HK-2 (cell line): ENCODE results near the gene CSF2.

Source experiments
- DNase-seq: peaks from one replicate; pipeline ENCODE4 v3.0.0-alpha.2; 2018; ENCODE audit not compliant: unreplicated experiment

The CSF2 gene

DNA sequence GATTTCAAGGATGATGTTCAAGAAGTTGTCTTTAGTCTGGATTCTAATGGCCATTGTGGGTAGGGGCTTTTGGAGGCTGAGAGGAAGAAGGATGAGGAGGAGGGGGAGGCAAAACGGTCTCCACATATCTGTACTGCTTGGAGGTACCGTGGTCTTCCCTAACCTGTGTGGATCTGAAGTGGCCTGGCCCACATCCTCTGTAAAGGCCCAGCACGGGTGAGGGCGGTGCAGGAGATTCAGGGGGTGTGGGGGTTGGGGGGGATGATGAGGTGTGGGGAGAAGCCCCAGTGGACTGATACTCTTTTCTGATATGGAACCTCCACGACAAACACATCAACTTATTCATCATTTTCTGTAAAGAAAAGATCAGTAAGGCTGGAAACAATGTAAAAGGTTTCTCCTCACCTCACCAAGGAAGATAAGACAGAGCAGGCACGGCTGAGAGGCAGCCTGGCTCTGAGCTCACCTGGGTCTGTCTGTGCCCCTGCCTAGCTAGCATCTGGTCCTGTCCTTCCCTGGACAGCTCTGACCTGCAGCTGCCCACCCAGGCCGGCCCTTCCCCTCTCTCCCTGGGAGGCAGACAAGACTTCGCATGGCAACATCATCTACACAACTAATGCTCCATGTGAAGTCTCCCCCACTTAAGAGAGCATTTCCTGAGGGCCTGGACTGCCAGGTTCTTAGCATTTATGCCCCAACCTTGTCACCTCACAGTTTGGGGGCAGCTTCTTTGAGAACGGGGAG is 18.7 kb upstream of the CSF2 start:
- DNase-seq = no peak

- no peak for DNase-seq
Measured at GRCh38 chr5:132055441-132055807, 18.2 kb upstream of the CSF2 start.

DNA sequence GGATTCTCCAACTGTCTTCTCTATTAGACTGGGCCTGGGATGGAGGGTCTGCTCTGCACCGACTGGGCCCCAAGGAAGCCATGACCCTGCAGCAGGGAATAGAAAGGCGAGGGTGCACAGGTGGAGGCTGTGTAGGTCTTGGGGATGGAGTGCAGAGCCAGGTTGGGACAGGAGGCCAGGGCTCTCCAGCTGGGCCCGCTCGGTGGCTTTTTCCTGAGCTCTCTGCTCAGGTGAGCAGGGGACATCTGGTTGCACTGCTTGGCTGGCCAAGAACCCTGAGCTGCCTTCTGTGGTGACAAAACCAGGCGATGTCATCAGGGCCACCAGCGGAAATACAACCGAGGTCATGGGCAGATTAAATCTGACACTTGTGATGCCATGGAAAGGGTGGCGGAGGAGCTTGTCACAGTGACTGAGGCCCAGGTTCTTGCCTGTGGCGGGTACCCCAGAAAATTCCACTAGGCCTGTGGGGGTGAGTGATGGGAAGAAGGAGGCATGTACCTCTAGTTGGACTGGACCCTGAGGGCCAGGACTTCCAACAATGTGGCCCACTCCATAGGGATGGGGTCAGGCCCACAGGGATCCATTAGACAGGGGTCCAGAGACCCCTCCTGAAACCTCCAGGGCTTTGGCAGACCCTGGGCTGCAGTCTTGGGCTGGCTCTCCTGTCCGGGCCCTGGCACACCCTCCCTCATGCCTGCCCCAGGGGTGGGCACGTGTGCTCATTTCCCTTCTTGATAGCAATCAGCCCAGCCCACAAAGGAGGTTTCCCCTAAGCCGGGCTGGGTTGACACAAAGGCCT is 17.6 kb upstream of the CSF2 start:
- DNase-seq = no peak

DNA sequence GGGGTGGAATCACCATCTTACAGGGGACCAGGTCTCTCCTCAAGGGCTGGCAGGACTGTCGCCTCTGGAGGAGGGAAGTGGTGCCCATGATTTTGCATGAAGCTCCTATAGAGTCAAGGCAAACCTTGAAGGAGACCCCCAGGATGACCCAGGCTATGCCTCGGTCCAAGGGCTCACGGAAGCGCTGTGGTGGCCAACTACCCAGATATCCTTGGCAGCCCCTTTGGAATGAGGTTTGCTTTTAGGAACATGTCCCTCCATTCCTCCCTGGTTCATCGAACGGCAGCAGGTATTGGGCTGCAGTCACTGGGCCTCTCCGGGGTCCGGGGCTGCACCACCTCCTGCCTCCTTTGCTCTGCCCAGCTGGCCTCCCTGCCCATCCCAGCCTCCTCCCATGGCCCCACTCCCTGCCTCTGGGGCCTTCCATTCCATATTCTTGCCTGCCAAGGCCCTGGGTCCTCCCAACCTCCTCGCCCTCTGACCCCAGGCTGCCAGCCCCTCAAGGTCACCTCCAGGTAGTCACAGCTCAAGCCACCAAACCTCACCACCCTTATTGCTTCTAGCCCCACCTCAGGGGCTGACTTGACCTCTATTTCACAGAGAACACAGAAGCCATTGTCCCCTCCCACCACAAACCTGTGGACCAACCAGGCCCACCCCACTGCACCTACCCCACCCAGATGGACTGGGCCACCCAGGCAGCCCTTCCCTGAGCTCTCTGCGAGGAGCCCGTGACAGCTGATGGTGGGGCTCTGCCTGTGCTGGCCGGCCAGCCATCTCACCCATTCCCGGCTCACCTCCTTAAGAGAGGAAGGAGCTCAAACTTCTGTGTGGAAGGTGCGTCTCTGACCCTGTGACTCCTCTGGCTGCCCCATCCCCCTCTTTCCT is 16.7 kb upstream of the CSF2 start:
- no peak for DNase-seq

GRCh38 chr5:132057498-132058255 is 15.9 kb upstream of the CSF2 start:
- DNase-seq = no peak

DNA sequence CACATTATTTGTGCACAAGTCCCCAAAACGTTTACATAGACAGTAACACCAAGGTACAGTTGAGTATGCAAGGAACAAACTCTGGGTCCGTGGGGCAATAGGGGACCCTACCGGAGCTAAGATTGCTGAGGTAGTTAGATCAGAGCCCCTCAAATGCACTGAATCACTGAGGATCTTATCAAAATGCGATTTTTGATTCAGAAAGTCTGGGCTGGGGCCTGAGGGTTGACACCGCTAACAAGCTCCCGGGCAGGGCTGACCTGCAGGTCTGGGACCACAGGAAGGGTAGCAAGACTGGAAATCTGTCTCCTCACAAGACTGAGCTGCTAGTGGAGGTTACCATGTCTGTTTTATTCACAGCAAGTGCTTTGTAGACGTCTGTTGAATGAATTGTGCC is 14.9 kb upstream of the CSF2 start:
- DNase-seq = no peak

DNA sequence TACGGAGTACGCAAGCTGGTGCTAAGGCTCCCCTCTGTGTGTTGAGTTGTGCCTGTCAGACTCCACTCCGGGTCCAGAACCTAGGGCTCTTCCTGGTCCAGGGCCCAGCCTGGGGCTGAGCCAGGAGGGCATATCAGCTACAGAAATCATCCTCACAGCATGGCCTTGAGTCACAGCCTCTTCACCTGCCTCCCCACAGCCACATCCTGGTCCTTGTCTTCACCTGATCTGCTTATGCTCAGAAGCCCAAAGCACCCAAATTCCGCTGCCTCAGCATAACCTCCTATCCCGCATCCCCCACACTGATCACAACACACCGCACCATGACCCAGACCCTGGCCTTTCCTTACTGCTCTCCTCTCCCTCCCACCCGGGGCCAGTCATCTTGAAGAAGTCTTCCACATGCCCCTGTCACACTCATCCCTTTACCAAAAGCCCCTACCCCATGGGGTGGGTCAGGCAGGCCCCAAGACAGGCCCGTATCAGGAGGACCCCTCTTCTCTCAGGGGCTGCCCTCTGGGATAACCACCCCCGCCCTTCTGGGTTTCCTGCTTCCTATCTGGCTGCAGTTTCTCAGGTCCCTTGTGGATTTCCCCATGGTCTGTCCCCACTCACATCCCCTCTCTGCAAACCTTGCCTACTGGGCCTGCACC is 14.4 kb upstream of the CSF2 start:
- DNase-seq = no peak

DNA sequence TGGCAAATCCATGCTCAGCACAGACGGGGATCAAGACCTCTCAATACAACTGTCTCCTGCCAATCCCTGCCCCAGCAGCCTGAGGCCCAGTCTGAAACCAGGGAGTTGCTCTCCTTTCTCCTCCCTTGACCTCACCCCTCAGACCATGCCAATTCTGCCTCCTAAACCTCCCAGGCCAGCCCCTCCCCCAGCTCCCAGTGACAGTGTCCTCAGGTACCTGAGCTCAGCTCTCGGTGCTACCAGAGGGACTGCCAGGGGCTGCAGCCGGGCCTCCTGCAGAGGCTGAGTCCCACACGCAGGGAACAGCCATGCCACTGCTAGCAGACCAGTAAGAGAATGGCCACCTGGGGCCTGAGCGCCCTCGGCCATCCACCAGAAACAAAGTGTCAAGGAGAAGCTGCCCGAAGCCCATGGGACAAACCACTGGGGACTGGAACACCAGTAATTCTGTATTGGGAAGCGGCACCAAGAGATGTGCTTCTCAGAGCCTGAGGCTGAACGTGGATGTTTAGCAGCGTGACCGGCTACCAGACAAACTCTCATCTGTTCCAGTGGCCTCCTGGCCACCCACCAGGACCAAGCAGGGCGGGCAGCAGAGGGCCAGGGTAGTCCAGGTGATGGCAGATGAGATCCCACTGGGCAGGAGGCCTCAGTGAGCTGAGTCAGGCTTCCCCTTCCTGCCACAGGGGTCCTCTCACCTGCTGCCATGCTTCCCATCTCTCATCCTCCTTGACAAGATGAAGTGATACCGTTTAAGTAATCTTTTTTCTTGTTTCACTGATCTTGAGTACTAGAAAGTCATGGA is 13.7 kb upstream of the CSF2 start:
- no peak for DNase-seq

- no peak for DNase-seq
Measured at GRCh38 chr5:132060501-132061161, 13.0 kb upstream of the CSF2 start, which contains the start of gene IL3. IL3 (plus strand) TSS chr5:132060655; CDS start chr5:132060707, 52 bp downstream.

- peak; percentile 71 for DNase-seq
Measured at GRCh38 chr5:132063090-132063911, 10.3 kb upstream of the CSF2 start.

- no peak for DNase-seq
Measured at GRCh38 chr5:132064140-132064539, 9.4 kb upstream of the CSF2 start.

- peak; percentile 83 for DNase-seq
Measured at GRCh38 chr5:132064738-132065331, 8.8 kb upstream of the CSF2 start.

- DNase-seq = peak; percentile 68
Measured at GRCh38 chr5:132065351-132065937, 8.1 kb upstream of the CSF2 start.

GRCh38 chr5:132065951-132066701 is 7.5 kb upstream of the CSF2 start:
- DNase-seq = no peak

DNA sequence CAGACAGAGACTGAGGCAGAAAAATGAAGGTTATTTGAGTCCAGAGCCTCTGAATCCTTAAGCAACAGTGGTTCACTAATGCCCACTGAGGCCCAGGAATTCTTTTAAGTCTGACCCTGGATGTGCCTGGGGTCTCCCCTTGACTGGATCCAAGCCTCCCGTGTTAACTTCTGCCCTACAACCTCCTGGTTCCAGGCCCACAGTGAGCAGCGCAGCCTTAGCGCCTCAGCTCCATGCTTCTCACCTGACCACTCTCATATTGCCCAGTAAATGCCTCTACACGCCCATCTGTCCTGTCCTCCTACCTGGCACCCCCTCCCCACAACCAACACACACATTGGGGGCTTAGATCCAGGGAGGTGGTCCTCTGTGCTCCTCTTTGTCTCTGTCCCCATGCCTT is 6.7 kb upstream of the CSF2 start:
- no peak for DNase-seq

GRCh38 chr5:132067451-132067850 is 6.1 kb upstream of the CSF2 start:
- DNase-seq = no peak
